Stimulated activated CD4-positive, alpha-beta T cell treated with anti-CD3 and anti-CD28 coated beads, Interleukin-4, amount 100 ng/mL, for 24 hours (primary cell): ENCODE data around the gene PRKCG.
"Not testable (repeated sequence)": the region's sequence is repeated elsewhere in the genome, so short reads cannot be mapped to it uniquely, and the experiment has no call there.

Experiments used
- DNase-seq: peaks from one replicate; pipeline ENCODE4 v3.0.0-alpha.2; 2020

The PRKCG gene

GRCh38 chr19:53881482-53882390, at the start of gene PRKCG:
PRKCG (plus strand) TSS chr19:53882197; CDS start chr19:53882495, 298 bp downstream.
- peak; percentile 39 for DNase-seq

GRCh38 chr19:53832861-53833260, 49.1 kb upstream of the PRKCG start:
- not testable (repeated sequence) for DNase-seq

GRCh38 chr19:53838446-53838845, 43.6 kb upstream of the PRKCG start:
- DNase-seq: not testable (repeated sequence)

GRCh38 chr19:53840241-53840640, 41.8 kb upstream of the PRKCG start:
- not testable (repeated sequence) for DNase-seq

GRCh38 chr19:53840914-53841313, 41.1 kb upstream of the PRKCG start:
- DNase-seq: not testable (repeated sequence)

- DNase-seq: no peak
Observed at GRCh38 chr19:53844849-53845246, 37.1 kb upstream of the PRKCG start.

GRCh38 chr19:53847555-53847954, 34.4 kb upstream of the PRKCG start:
- DNase-seq: no peak

- no peak for DNase-seq
Observed at GRCh38 chr19:53849237-53849676, 32.7 kb upstream of the PRKCG start.

- no peak for DNase-seq
Observed at GRCh38 chr19:53853707-53854106, 28.3 kb upstream of the PRKCG start.

GRCh38 chr19:53864308-53864836, 17.6 kb upstream of the PRKCG start:
- DNase-seq: no peak

- no peak for DNase-seq
Observed at GRCh38 chr19:53865523-53865917, 16.5 kb upstream of the PRKCG start.

GRCh38 chr19:53865918-53866864, 15.8 kb upstream of the PRKCG start:
- DNase-seq: peak; percentile 64

GRCh38 chr19:53866865-53867224, 15.2 kb upstream of the PRKCG start:
- no peak for DNase-seq

- DNase-seq: peak; percentile 97
Observed at GRCh38 chr19:53867225-53868090, 14.5 kb upstream of the PRKCG start, which contains the start of gene MYADM. MYADM (plus strand) TSS chr19:53867883; CDS start chr19:53873530, 5,647 bp downstream.

GRCh38 chr19:53868091-53868891, 13.7 kb upstream of the PRKCG start:
- DNase-seq: peak; percentile 30

GRCh38 chr19:53868892-53869804, 12.8 kb upstream of the PRKCG start:
- peak; percentile 75 for DNase-seq

- DNase-seq: not testable (repeated sequence)
Observed at GRCh38 chr19:53869805-53870484, 12.1 kb upstream of the PRKCG start.

GRCh38 chr19:53870485-53870844, 11.5 kb upstream of the PRKCG start:
- DNase-seq: no peak

- no peak for DNase-seq
Observed at GRCh38 chr19:53871454-53871853, 10.5 kb upstream of the PRKCG start.
